B cell (primary cell): ENCODE measurements around the gene BARHL1.

ENCODE experiments used
- EZH2 ChIP-seq: IDR thresholded peaks from 2 replicates; pipeline ENCODE4 v1.6.1; 2012; ENCODE audit warnings: borderline replicate concordance, low read depth, mild to moderate bottlenecking, moderate library complexity, low read length; ENCODE audit not compliant: insufficient read depth, poor library complexity, severe bottlenecking
- TF ChIP-seq, protein P1 (sequence below): fragments of 200-600 bp; IDR thresholded peaks from one replicate; pipeline ENCODE4 v1.8.0; 2022; ENCODE audit warnings: antibody characterized with exemption, mild to moderate bottlenecking

GRCh38 chr9:132571806-132572600 is 10.4 kb upstream of the BARHL1 start:
- TF ChIP-seq EZH2: no peak
- TF ChIP-seq, protein P1, sequence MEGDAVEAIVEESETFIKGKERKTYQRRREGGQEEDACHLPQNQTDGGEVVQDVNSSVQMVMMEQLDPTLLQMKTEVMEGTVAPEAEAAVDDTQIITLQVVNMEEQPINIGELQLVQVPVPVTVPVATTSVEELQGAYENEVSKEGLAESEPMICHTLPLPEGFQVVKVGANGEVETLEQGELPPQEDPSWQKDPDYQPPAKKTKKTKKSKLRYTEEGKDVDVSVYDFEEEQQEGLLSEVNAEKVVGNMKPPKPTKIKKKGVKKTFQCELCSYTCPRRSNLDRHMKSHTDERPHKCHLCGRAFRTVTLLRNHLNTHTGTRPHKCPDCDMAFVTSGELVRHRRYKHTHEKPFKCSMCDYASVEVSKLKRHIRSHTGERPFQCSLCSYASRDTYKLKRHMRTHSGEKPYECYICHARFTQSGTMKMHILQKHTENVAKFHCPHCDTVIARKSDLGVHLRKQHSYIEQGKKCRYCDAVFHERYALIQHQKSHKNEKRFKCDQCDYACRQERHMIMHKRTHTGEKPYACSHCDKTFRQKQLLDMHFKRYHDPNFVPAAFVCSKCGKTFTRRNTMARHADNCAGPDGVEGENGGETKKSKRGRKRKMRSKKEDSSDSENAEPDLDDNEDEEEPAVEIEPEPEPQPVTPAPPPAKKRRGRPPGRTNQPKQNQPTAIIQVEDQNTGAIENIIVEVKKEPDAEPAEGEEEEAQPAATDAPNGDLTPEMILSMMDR: no peak
